LNCAP (cell line): Measurements from ENCODE around the gene CXCR6.

Experiments used
- TF ChIP-seq, protein P1 (sequence below): fragments of 450-650 bp; IDR thresholded peaks from 2 replicates; pipeline ENCODE4 v1.5.1; 2017; ENCODE audit warnings: mild to moderate bottlenecking

Gene CXCR6

GRCh38 chr3:45907769-45908705 lies 35.2 kb upstream of the CXCR6 start:
- TF ChIP-seq, protein P1, sequence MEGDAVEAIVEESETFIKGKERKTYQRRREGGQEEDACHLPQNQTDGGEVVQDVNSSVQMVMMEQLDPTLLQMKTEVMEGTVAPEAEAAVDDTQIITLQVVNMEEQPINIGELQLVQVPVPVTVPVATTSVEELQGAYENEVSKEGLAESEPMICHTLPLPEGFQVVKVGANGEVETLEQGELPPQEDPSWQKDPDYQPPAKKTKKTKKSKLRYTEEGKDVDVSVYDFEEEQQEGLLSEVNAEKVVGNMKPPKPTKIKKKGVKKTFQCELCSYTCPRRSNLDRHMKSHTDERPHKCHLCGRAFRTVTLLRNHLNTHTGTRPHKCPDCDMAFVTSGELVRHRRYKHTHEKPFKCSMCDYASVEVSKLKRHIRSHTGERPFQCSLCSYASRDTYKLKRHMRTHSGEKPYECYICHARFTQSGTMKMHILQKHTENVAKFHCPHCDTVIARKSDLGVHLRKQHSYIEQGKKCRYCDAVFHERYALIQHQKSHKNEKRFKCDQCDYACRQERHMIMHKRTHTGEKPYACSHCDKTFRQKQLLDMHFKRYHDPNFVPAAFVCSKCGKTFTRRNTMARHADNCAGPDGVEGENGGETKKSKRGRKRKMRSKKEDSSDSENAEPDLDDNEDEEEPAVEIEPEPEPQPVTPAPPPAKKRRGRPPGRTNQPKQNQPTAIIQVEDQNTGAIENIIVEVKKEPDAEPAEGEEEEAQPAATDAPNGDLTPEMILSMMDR, result no peak

- TF ChIP-seq, protein P1, result no peak
Measured at GRCh38 chr3:45908761-45909160, 34.5 kb upstream of the CXCR6 start.

GRCh38 chr3:45909542-45909941 lies 33.7 kb upstream of the CXCR6 start:
- TF ChIP-seq, protein P1, result no peak

- TF ChIP-seq, protein P1, result no peak
Measured at GRCh38 chr3:45910892-45911291, 32.4 kb upstream of the CXCR6 start.

GRCh38 chr3:45911511-45912226 lies 31.6 kb upstream of the CXCR6 start:
- TF ChIP-seq, protein P1, result no peak

DNA sequence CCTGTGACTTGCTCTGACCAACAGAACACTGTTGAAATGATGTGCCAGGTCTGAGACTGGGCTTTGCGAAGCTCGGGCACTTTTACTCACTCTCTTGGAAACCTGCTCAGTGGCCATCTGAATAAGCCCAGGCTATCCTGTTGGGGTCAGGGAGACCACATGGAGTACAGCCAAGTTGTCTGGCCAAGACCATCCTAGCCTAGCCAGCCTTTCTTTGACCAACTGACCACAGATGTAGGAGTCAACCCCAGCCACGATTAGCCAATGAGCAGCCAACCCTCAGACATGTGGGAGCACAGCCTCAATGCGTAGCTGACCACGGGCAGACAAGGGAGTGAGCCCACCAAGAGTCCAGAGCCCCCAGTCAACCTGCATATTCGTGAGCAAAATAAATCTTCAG lies 30.8 kb upstream of the CXCR6 start:
- TF ChIP-seq, protein P1, result no peak

- TF ChIP-seq, protein P1, result no peak
Measured at GRCh38 chr3:45914362-45915058, 28.8 kb upstream of the CXCR6 start.
